AG04449 (cell line): Measurements from ENCODE around the gene SCRN1.
A peak's percentile ranks its signal among the peaks of the same experiment; 100 is the strongest.

Source experiments
- CTCF ChIA-PET: fragments of 350-600 bp; formaldehyde crosslinking; extraction: SDS; loops from one replicate; lab custom pipeline; 2021; ENCODE audit warnings: antibody characterized with exemption; lab: Yijun Ruan, JAX
- POLR2A ChIA-PET: fragments of 400-600, 350-600 bp; formaldehyde crosslinking; extraction: SDS; loops from one replicate; lab custom pipeline; 2020; ENCODE audit warnings: antibody characterized with exemption, inconsistent platforms; lab: Yijun Ruan, JAX
- DNase-seq: peaks from one replicate; pipeline ENCODE4 v3.0.0-alpha.2; 2010; ENCODE audit warnings: low read depth, low spot score
- H3K4me3 ChIP-seq: 2 replicates; pipeline ENCODE4 v1.5.1; 2011; ENCODE audit warnings: low read depth, mild to moderate bottlenecking, control low read depth, low read length
- CTCF ChIP-seq: IDR thresholded peaks from one replicate; pipeline ENCODE4 v1.5.1; 2011; ENCODE audit warnings: mild to moderate bottlenecking, moderate library complexity, low read length, control low read depth, inconsistent platforms; ENCODE audit not compliant: insufficient read depth; ENCODE audit errors: missing control alignments

The SCRN1 gene

GRCh38 chr7:29926216-29926615, 63.4 kb downstream of the SCRN1 start:
- H3K4me3 ChIP-seq, result no peak overlapping the region
- ChIA-PET POLR2A (no interaction called here), CTCF (interaction anchor here (0.6 to 1.8 kb wide), 4 partner anchors 11 to 180 kb away, joined by 3 to 7 read pairs (median 3); no protein-coding TSS in a partner anchor)
- DNase-seq, result no peak
- TF ChIP-seq CTCF, result no peak

- CTCF ChIA-PET, result interaction anchor here (1.6 kb wide), 1 partner anchor 17 kb away, joined by 6 read pairs; no protein-coding TSS in a partner anchor
- DNase-seq, result no peak
- no peak overlapping the region for H3K4me3 ChIP-seq
- no peak for TF ChIP-seq CTCF
- POLR2A ChIA-PET, result no interaction called here
Measured at GRCh38 chr7:29924684-29925083, 64.9 kb downstream of the SCRN1 start.

GRCh38 chr7:29924006-29924405, 65.6 kb downstream of the SCRN1 start:
- no peak for TF ChIP-seq CTCF
- ChIA-PET POLR2A (no interaction called here), CTCF (interaction anchor here (0.7 to 7.6 kb wide), 4 partner anchors 8 to 177 kb away, joined by 3 to 111 read pairs (median 26); no protein-coding TSS in a partner anchor)
- no peak for DNase-seq
- H3K4me3 ChIP-seq, result no peak overlapping the region

GRCh38 chr7:29922921-29923700, 66.5 kb downstream of the SCRN1 start:
- CTCF ChIA-PET, result interaction anchor here (0.7 to 7.6 kb wide), 10 partner anchors 9 to 288 kb away, joined by 3 to 111 read pairs (median 21); no protein-coding TSS in a partner anchor
- H3K4me3 ChIP-seq, result no peak overlapping the region
- no peak for TF ChIP-seq CTCF
- DNase-seq, result no peak
- POLR2A ChIA-PET, result no interaction called here

- ChIA-PET CTCF (interaction anchor here (0.6 to 7.6 kb wide), 34 partner anchors 9 to 301 kb away, joined by 3 to 111 read pairs (median 6); no protein-coding TSS in a partner anchor), POLR2A (no interaction called here)
- no peak for DNase-seq
Measured at GRCh38 chr7:29921404-29922010, 68.1 kb downstream of the SCRN1 start.

More at GRCh38 chr7:29921404-29922010, 68.1 kb downstream of the SCRN1 start:
- peak; percentile 87 for TF ChIP-seq CTCF
- H3K4me3 ChIP-seq, result no peak overlapping the region
